ENCODE measurements around the gene TOMM40L.

Gene TOMM40L

GRCh38 chr1:161260376-161261260 lies 34.8 kb downstream of the TOMM40L start:
- Histone ChIP-seq H3F3A (ENCODE audit: insufficient read depth, low read length) (no peaks in the 10 kb centered on the region), H3K27ac (ENCODE audit: low read depth, low read length, poor library complexity, severe bottlenecking) (no peak overlapping the region), H3K4me2 (ENCODE audit: low read length) (peak overlapping the region; percentile 22; the same call in 1 of the 2 replicates), H3K4me3 (ENCODE audit: low read depth, low read length, poor library complexity, severe bottlenecking) (no peak overlapping the region), H2AFZ (ENCODE audit: low read length) (no peak overlapping the region), H4K20me1 (ENCODE audit: insufficient read depth, low read length) (no peaks in the 10 kb centered on the region), H3K9ac (ENCODE audit: low read length) (no peak overlapping the region), H3K9me2 (ENCODE audit: low read depth, low read length) (no peaks in the 10 kb centered on the region), H3K9me3 (ENCODE audit: low read length) (no peaks in the 10 kb centered on the region; the same call in 1 of the 2 replicates), H3K4me1 (ENCODE audit: insufficient read depth, low read length, severe bottlenecking) (peaks cover 30% of the 10 kb centered on the region), H3K36me3 (ENCODE audit: insufficient read depth, low read length) (no peaks in the 10 kb centered on the region), H3K79me2 (ENCODE audit: insufficient read depth, low read length) (no peaks in the 10 kb centered on the region), H3K27me3 (ENCODE audit: insufficient read depth, low read length) (peaks cover 12% of the 10 kb centered on the region)
- no peak for TF ChIP-seq CTCF (IDR thresholded peaks at IDR 0.05; ENCODE audit: low read length)
- no peak for TF ChIP-seq EZH2 (IDR thresholded peaks at IDR 0.05; ENCODE audit: borderline replicate concordance, low read length)

GRCh38 chr1:161261261-161262235 lies 35.7 kb downstream of the TOMM40L start:
- Histone ChIP-seq H4K20me1 (ENCODE audit: insufficient read depth, low read length) (no peaks in the 10 kb centered on the region), H3K9me2 (ENCODE audit: low read depth, low read length) (no peaks in the 10 kb centered on the region), H2AFZ (ENCODE audit: low read length) (no peak overlapping the region), H3F3A (ENCODE audit: insufficient read depth, low read length) (no peaks in the 10 kb centered on the region), H3K9ac (ENCODE audit: low read length) (no peak overlapping the region), H3K9me3 (ENCODE audit: low read length) (no peaks in the 10 kb centered on the region; the same call in 1 of the 2 replicates), H3K36me3 (ENCODE audit: insufficient read depth, low read length) (no peaks in the 10 kb centered on the region), H3K4me3 (ENCODE audit: low read depth, low read length, poor library complexity, severe bottlenecking) (no peak overlapping the region), H3K4me1 (ENCODE audit: insufficient read depth, low read length, severe bottlenecking) (peaks cover 30% of the 10 kb centered on the region), H3K79me2 (ENCODE audit: insufficient read depth, low read length) (no peaks in the 10 kb centered on the region), H3K27ac (ENCODE audit: low read depth, low read length, poor library complexity, severe bottlenecking) (no peak overlapping the region), H3K4me2 (ENCODE audit: low read length) (peak overlapping the region; percentile 22; the same call in 1 of the 2 replicates), H3K27me3 (ENCODE audit: insufficient read depth, low read length) (peaks cover 12% of the 10 kb centered on the region)
- TF ChIP-seq EZH2 (IDR thresholded peaks at IDR 0.05; ENCODE audit: borderline replicate concordance, low read length) = no peak
- no peak for TF ChIP-seq CTCF (IDR thresholded peaks at IDR 0.05; ENCODE audit: low read length)

- Histone ChIP-seq H3K4me2 (ENCODE audit: low read length) (no peak overlapping the region), H3K9ac (ENCODE audit: low read length) (no peak overlapping the region), H3K79me2 (ENCODE audit: insufficient read depth, low read length) (no peaks in the 10 kb centered on the region), H3K27ac (ENCODE audit: low read depth, low read length, poor library complexity, severe bottlenecking) (no peak overlapping the region), H3K4me1 (ENCODE audit: insufficient read depth, low read length, severe bottlenecking) (peaks cover 17% of the 10 kb centered on the region), H3K9me3 (ENCODE audit: low read length) (no peaks in the 10 kb centered on the region), H3F3A (ENCODE audit: insufficient read depth, low read length) (no peaks in the 10 kb centered on the region), H3K4me3 (ENCODE audit: low read depth, low read length, poor library complexity, severe bottlenecking) (no peak overlapping the region), H3K9me2 (ENCODE audit: low read depth, low read length) (no peaks in the 10 kb centered on the region), H4K20me1 (ENCODE audit: insufficient read depth, low read length) (no peaks in the 10 kb centered on the region), H3K27me3 (ENCODE audit: insufficient read depth, low read length) (peaks cover 9% of the 10 kb centered on the region), H3K36me3 (ENCODE audit: insufficient read depth, low read length) (no peaks in the 10 kb centered on the region), H2AFZ (ENCODE audit: low read length) (no peak overlapping the region)
- TF ChIP-seq CTCF (IDR thresholded peaks at IDR 0.05; ENCODE audit: low read length) = no peak
- TF ChIP-seq EZH2 (IDR thresholded peaks at IDR 0.05; ENCODE audit: borderline replicate concordance, low read length) = no peak
Measured at GRCh38 chr1:161265305-161265704, 39.4 kb downstream of the TOMM40L start.
